Measurements from ENCODE around the gene PCSK4.
A peak's percentile ranks its signal among the peaks of the same experiment; 100 is the strongest.
"Not testable (repeated sequence)": the region's sequence is repeated elsewhere in the genome, so short reads cannot be mapped to it uniquely, and the experiment has no call there.

PCSK4 gene

GRCh38 chr19:1490311-1491113 is at the start of gene PCSK4:
TSS of gene PCSK4 (minus strand) at chr19:1490350. CDS start at chr19:1490346, 4 bp downstream.
- DNase-seq (ENCODE audit: low read depth) = peak; percentile 95

DNA sequence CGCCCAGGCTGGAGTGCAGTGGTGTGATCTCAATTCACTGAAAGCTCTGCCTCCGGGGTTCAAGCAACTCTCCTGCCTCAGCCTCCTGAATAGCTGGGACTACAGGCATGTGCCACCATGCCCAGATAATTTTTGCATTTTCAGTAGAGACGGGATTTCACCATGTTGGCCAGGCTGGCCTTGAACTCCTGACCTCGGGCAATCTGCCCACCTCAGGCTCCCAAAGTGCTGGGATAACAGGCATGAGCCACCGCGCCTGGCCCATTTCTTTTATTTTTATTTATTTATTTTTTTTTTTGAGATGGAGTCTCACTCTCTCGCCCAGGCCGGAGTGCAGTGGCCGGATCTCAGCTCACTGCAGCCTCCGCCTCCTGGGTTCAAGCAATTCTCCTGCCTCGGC is 49.6 kb upstream of the PCSK4 start:
- not testable (repeated sequence) for DNase-seq (ENCODE audit: low read depth)

DNA sequence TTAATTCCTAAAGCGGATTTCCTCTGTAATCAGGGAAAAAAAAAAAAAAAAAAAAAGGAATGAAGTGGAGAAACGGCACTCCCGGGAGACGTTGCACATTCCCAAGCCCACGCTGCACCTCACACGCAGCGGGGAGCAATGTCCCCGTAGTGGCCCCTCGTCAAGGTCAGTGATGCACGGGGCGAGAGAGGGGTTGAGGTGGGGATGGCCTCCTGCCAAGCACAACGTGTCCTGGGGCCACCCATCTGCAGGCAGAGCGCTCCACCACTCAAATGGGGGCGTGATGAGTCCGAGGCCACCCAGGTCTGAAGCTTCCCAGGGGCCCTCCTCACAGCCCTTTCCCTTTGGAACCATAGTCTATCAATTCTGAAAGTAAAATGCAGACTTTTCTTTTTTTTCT is 48.8 kb upstream of the PCSK4 start:
- no peak for DNase-seq (ENCODE audit: low read depth)

- not testable (repeated sequence) for DNase-seq (ENCODE audit: low read depth)
Observed at GRCh38 chr19:1535699-1536098, 45.5 kb upstream of the PCSK4 start.

GRCh38 chr19:1534972-1535371 is 44.8 kb upstream of the PCSK4 start:
- DNase-seq (ENCODE audit: low read depth) = no peak

DNA sequence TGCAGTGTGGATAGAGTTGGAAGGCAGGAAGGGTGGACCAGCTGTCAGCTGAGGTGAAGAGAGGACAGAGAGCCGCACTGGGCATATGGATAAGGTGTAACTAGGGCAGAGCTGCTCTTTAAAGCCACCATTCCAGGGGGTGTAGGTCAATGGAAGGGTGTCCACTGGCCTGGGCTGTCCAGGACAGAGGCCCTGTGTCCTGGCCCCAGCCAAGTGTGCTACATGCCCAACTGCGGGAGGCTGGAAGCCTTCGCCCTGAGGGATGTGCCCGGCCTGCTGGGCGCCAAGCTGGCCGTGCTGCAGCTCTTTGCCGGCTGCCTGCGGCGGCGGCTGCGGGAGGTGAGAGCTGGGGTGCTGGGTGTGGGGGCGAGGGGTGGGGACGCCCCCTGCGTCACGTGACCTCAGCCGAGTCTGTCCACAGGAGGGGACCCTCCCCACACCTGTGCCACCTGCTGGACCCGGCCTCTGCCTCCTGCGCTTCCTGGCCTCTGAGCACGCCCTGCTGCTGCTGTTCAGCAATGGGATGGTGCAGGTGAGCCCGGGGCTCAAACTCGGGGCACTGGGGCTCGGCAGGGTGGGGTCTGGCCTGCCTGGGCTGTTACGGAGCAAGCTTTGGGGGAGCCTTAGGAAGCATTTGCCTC is 43.5 kb upstream of the PCSK4 start:
- DNase-seq (ENCODE audit: low read depth) = no peak

DNA sequence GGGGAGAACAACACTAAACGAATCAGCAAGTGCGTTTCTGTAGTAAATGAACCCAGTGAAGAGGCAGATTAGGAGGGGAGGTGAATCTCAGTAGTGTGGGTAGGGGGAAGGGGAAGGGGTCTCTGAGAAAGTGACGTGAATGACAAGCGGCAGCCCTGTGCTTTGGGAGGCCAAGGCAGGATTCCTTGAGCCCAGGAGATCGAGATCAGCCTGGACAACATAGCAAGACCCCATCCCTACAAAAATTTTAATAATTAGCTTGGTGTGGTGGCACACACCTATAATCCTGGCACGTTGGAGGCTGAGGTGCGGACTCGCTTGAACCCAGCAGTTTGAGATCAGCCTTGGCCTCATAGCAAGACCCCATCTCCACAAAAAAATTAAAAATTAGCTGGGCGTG is 41.9 kb upstream of the PCSK4 start:
- no peak for DNase-seq (ENCODE audit: low read depth)

- no peak for DNase-seq (ENCODE audit: low read depth)
Observed at GRCh38 chr19:1531587-1531986, 41.4 kb upstream of the PCSK4 start.

- DNase-seq (ENCODE audit: low read depth) = not testable (repeated sequence)
Observed at GRCh38 chr19:1530856-1531255, 40.7 kb upstream of the PCSK4 start.

DNA sequence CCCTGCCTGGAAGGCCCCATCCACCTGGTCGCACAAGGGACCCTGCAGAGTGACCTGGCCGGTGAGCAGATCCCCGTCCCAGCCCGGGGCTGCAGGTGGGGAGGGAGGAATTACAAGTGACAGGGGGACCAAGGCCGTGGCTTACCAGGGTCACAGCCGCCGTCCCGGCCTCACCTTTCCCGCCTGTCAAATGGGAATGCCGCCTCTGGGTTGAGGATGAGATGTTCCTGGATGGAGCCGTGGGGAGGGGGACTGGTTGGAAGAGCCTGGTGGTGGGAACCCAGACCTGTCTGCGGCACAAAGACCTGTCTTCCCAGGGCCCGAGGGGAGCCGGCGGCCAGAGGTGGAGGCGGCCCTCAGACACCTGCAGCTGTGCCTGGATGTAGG is 39.3 kb upstream of the PCSK4 start:
- no peak for DNase-seq (ENCODE audit: low read depth)

- no peak for DNase-seq (ENCODE audit: low read depth)
Observed at GRCh38 chr19:1528596-1529429, 38.7 kb upstream of the PCSK4 start.

- DNase-seq (ENCODE audit: low read depth) = no peak
Observed at GRCh38 chr19:1527650-1528309, 37.6 kb upstream of the PCSK4 start.

DNA sequence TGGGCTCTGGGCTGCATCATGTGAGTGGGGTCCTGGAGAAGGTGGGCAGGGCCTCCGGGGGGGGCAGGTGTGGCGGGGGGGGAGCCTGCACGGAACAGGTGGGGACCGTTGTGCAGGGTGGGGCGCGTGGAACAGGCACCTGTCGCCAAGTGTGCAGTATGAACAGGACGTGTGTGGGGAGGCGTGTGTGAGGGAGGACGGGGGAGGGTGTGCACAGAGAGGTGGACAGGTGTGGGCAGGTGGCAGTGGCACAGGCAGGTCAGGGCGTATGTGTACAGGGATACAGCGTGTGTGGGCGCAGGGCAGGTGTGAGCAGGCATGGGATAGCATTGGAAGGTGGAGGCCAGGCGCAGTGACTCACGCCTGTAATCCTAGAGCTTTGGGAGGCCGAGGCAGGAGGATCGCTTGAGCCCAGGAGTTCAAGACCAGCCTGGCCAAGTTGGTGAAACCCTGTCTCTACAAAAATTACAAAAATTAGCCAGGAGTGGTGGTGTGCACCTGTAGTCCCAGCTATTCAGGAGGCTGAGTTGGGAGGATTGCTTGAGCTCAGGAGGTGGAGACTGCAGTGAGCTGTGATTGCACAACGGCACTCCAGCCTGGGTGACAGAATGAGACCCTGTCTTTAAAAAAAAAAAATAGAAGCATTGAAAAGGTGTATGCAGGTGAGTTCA is 37.0 kb upstream of the PCSK4 start:
- no peak for DNase-seq (ENCODE audit: low read depth)

GRCh38 chr19:1526066-1526778 is 36.1 kb upstream of the PCSK4 start:
- DNase-seq (ENCODE audit: low read depth) = no peak

DNA sequence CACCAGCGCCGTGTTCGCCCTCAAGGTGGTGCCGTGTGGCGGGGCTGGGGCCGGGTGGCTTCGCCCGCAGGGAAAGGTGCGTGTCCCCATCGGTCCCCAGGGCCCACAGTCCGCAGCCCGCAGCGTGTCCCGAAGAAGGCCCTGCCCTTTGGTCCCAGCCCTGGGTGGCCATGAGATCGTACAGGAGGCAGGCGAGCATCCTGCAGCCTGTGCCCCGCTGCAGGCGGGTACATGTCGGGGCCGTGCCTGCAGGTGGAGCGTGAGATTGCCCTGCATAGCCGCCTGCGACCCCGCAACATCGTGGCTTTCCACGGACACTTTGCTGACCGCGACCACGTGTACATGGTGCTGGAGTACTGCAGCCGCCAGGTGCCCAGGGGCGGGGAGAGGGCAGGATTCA is 35.2 kb upstream of the PCSK4 start:
- DNase-seq (ENCODE audit: low read depth) = no peak

- no peak for DNase-seq (ENCODE audit: low read depth)
Observed at GRCh38 chr19:1524972-1525325, 34.8 kb upstream of the PCSK4 start.

GRCh38 chr19:1524287-1524971 is 34.3 kb upstream of the PCSK4 start:
- no peak for DNase-seq (ENCODE audit: low read depth)

GRCh38 chr19:1523412-1524286 is 33.5 kb upstream of the PCSK4 start, which contains the start of gene PLK5:
TSS of gene PLK5 (plus strand) at chr19:1524077. CDS start at chr19:1526997, 2,920 bp downstream.
- no peak for DNase-seq (ENCODE audit: low read depth)

DNA sequence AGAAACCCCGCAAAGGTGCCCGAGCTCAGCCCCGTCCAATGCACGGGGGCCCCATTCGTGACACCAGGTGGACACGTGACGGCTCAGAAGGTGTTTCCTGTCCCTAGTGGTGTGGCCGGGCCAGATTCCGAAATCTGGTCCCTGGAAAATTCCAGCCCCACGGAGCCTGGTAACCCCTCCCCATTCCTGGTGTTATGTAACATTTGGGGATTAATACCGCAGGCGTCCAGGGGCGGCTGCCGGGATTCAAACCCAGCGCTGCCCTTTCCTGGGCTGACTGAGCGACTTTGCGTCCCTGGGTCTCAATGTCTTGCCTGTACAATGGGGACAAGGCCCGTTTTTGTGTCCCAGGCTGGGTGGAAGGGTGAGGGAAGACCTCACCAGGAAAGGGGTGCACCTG is 32.7 kb upstream of the PCSK4 start:
- no peak for DNase-seq (ENCODE audit: low read depth)

Measured in activated gamma-delta T cell treated with anti-CD3 and anti-CD28 coated beads, Interleukin-2, amount 50 U/mL, for 16 hours (primary cell).